ENCODE data around the gene KRTAP12-4.
"Not testable (repeated sequence)": the region's sequence is repeated elsewhere in the genome, so short reads cannot be mapped to it uniquely, and the experiment has no call there.

KRTAP12-4 gene, protein sequence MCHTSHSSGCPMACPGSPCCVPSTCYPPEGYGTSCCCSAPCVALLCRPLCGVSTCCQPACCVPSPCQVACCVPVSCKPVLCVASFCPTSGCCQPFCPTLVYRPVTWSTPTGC

DNA sequence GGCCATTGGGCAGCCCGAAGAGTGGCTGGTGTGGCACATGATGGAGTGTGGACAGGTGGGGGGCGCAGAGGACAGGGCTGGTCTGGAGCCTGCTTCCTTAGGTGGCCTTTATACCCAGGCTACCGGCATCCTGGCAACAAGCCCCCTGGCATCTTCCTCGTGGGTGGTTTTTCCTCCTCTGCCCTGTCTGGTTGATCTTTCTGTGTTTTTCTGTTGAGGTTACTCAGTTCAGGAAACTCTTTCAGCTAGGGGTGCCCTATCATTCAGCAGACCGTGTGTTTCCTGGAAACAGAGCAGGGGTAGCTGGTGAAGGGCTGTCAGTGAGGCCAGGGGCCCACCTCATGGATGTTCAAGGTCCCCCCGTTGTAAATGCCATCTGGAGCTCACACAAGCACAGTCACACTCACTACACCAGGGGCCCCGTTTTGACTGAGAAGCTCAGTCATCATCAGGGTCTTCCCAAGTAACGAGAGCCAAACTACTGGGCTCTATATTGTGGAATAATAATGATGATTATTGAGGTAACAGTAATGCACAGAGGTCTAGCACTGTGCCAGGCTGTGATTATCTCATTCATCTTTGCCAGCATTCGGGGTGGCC, at the start of gene KRTAP12-4:
KRTAP12-4 (minus strand) TSS at position 84 of the 600 bp plus-strand sequence; CDS start at position 39, 45 bp downstream.
- DNase-seq (ENCODE audit: low read depth in 2 of 2) = no peak

DNA sequence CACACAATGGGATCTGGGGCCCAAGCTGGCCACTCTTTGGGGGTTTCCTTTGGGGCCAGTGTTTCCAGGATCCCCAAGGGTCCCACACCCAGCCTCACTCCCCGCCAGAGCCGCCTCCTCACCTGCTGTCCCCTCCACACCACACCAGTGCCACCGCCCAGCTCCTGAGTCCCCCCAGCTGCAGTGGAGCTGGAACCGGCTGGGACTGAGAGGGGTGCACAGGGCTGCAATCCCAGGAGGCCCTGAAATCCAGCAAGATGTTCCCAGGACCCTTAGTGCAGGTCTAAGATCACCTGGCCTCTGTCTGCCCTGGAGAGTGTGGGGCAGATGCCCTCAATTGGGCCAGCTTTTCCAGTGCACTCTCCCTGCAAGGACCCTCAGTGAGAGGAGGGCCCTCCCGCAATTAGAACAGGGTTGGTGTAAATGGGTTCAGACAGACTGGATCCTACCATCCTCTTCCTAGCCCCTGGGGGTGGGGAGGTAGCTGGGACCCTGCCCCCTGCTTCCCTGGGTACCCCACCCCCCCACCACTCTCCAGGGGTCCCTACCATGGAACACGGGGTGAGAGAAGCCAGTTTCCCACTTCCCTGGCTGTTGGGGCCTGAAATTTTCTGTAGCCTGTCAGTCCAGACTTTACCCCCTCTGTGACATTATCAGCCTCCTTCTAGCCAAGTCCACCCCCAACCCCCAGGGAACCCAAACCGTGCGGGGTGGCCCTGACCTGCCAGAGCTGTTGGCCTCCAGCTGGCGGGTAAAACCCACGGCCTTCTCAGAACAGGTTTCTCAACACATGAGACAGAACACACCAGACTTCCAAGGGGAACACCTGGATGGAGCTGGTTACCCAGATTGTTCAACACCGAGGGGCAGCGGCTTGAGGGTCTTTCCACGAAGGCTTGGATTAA, 49.5 kb upstream of the KRTAP12-4 start:
- no peak for DNase-seq (ENCODE audit: low read depth in 2 of 2)

DNA sequence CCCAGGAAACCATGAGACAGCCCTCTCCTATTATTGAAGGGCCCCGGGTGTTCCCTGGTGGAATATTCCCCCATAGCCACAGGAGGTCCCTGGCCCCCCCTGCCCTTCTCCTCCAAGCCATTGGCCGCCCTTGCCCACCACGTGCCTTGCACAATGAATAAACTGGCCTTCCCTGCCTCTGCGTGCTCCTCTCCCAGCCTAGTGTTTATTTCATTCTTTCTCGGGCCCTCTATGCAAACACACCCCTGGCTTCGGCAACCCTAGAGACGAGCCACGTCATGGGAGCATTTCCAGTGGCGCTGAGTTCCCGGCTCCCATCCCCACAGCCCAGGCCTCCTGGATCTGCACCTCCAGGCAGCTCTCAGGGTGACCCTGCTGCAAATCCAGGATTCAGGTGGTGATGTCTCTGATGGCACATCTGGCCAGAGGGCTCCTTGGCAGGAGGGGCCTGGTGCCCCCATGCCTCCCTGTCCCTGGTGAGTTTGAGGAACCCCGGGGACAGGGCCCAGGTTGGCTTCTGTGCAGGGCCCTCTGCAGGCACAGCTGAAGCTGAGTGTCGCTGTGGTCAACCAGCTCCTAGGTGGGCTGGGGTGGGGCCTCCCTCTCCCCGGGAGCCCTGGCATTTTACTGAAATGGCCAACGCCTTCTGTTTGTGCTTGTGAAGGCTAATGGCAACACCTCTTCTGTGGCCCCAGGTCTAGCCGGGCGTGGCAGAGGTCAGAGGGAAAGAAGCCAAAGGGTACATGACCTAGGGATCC, 48.7 kb upstream of the KRTAP12-4 start:
- DNase-seq (ENCODE audit: low read depth in 2 of 2) = no peak

DNA sequence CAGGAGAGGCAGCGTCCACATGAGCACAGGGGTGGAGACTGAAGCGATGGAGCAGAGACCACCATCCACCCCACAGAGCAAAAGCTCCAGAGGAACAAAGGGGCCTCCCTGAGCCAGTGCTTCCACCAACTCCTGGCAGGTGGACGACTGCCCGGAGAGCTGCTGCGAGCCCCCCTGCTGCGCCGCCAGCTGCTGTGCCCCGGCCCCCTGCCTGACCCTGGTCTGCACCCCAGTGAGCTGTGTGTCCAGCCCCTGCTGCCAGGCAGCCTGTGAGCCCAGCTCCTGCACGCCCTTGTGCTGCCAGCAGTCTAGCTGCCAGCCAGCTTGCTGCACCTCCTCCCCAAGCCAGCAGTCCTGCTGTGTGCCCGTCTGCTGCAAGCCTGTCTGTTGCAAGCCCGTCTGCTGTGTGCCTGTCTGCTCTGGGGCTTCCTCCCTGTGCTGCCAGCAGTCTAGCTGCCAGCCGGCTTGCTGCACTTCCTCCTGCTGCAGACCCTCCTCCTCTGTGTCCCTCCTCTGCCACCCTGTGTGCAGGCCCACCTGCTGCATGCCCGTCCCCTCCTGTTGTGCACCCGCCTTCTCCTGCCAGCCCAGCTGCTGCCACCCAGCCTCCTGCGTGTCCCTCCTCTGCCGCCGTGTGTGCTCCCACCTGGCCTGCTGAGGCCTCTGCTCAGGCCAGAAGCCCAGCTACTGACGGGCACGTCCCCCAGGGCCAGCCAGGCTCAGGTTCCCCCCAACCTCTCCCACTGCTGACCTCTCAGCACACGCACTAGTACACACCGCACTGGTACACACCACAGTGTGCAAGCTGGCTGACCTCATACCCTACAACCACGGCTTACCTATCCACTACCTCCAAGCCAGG, 47.9 kb upstream of the KRTAP12-4 start:
- DNase-seq (ENCODE audit: low read depth in 2 of 2) = no peak

DNA sequence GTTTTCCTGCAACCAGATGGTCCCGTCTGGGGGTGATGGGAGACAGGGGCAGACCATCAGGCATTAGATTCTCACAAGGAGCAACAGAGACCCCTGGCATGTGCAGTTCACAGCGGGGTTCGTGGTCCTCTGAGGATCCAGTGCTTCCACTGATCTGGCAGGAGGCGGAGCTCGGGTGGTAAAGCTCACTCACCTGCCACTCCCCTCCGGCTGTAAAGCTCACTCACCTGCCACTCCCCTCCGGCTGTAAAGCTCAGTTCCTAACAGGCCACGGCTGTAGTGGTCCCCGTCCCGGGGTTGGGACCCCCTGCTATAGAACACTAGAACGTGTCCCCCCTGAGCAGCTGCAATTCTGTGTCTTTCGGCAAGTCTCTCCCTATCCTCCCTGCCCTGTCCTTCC, 47.1 kb upstream of the KRTAP12-4 start:
- no peak for DNase-seq (ENCODE audit: low read depth in 2 of 2)

DNA sequence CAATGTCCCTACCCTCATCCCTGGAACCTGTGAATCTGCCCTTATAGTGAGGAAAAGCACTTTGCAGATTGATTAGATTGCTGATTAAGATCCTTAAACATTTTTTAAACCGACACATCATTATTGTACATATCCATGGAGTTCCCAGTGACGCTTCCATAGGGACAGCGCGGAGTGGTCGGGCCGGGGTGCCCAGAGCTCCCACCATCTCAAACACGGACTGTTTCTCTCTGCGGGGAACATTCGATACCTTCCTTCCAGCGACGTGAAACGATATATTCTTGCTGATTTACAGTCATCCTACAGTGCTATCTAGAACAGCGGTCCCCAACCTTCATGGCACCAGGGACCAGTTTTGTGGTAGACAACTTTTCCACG, 46.6 kb upstream of the KRTAP12-4 start:
- DNase-seq (ENCODE audit: low read depth in 2 of 2) = no peak

DNA sequence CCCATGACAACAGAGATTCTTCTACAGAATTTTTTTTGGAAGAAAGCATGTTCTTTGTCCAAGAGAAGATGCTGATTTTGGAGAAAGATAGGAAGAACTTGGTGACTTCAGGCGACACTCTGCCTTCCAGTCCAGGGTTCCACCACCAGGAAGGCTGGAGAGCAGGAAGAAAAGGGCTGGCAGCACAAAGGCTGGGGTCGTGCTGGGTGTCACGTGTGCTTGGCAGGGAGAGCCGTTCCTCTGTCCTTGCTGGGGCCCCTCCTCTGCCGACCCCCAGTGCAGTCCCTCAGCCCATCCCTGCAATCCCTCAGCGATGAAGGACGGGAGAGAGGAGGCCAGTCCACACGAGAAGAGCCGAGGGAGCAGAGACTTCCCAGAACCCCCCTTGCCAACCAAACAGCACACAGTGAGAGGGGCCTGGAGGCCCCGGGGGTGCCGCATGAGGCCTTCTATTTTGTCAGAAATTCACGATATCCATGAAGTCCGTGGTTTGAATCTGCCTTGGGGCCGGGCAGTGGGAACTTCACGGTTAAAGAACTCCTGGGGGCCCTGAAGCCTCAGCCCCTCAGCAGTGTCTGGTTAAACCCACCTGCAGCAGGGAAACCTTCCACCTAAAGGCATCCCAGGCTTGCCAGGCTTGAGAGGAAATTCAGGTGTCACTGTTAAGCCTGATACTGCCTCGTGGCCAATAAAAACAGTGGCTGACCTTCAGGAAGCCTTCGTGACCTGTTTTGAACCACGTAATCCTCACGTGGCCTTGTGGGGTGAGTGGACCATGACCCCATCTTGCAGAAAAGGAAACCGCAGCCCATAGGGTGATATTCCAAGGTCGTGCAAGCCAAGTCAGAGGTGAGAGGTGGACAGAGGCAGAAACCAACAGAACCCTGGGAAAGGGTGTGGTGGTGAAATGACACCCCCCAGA, 45.9 kb upstream of the KRTAP12-4 start:
- no peak for DNase-seq (ENCODE audit: low read depth in 2 of 2)

DNA sequence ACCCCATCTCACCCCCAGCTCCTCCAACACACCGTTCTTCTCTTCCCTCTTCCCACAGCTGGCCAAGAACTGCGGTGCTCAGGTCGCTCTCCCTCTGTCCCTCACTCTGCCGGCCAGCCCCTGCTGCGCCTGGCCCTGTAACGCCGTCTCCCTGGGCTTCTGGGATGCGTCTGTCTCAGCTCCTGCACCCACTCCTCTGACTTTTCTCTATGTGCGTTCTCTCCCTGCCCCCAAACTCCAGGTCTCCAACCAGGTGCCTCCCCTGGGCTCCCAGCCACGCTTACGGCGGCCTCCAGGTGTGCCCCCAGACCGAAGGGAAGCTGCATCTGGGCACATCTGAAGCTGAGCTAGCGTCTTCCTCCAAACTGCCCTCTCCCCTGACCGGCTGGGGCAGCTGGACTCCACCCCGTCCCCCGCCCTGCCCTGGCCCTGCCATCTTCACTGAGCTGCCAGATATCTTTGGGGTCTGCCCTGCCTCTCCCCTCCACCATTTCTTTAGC, 45.1 kb upstream of the KRTAP12-4 start:
- no peak for DNase-seq (ENCODE audit: low read depth in 2 of 2)

DNA sequence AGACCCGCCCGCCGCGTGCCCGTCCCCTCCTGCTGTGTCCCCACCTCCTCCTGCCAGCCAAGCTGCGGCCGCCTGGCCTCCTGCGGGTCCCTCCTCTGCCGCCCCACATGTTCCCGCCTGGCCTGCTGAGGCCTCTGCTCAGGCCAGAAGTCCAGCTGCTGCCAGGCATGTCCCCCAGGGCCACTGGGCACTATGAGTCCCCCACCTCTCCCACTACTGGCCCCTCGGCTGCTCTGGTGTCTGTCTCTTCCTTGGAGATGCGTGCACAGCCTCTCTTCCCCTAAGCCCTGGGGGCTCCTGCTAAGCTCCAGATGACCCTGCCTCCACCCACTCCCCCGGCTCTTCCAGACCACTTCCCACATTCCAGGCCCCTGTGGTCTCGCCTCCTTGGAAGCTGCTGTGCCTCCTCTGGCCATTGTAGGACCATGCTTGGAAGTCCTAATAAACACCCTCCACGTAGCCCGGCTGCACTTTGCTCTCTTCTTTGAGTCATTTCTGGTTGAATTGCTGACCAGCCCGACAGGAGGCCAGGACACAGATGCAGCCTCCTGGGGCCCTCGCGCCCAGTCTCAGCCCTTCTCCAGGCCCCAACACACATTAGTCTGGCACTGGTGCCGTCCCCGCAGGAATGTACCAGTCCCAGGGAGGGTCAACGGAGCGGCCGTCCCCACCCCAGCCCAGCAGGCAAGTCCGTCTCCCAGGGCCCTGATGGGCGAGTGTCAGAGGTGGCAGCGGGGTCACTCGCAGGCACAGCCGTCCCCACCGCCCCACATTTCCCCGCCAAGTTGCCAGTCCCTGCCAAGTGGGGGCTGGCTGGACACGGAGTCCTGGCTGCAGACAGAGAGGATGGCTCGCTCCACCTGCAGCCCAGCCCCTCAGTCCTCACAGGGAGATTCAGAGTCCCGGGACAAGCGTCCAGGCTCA, 43.6 kb upstream of the KRTAP12-4 start:
- no peak for DNase-seq (ENCODE audit: low read depth in 2 of 2)

DNA sequence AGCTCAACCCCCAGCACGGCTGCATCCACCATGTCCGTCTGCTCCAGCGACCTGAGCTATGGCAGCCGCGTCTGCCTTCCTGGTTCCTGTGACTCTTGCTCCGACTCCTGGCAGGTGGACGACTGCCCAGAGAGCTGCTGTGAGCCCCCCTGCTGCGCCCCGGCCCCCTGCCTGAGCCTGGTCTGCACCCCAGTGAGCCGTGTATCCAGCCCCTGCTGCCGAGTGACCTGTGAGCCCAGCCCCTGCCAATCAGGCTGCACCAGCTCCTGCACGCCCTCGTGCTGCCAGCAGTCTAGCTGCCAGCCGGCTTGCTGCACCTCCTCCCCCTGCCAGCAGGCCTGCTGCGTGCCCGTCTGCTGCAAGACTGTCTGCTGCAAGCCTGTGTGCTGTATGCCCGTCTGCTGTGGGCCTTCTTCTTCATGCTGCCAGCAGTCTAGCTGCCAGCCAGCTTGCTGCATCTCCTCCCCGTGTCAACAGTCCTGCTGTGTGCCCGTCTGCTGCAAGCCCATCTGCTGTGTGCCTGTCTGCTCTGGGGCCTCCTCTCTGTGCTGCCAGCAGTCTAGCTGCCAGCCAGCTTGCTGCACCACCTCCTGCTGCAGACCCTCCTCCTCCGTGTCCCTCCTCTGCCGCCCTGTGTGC, 42.8 kb upstream of the KRTAP12-4 start, which contains the start of gene KRTAP10-12:
KRTAP10-12 (plus strand) TSS at position 1 of the 639 bp plus-strand sequence; CDS start at position 31, 30 bp downstream.
- DNase-seq (ENCODE audit: low read depth in 2 of 2) = not testable (repeated sequence)

DNA sequence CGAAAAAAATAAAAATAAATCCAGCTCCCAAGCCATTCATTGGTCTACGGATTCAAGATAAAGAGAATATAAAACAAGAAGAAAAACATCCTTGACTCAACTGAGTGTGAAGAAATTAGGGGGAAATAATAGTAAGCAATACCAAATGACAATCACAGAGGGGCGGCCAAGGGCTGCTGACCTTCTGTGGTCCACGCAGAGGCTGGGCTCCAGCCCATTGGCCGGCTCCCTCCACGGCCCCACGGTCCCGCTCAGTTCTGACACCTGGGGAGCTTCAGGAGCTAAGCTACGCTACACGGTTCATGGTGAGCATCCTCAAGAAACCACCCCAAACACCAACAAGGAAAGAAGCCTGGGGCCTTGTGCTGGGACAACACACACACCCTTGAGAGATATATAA, 42.1 kb upstream of the KRTAP12-4 start:
- DNase-seq (ENCODE audit: low read depth in 2 of 2) = no peak

DNA sequence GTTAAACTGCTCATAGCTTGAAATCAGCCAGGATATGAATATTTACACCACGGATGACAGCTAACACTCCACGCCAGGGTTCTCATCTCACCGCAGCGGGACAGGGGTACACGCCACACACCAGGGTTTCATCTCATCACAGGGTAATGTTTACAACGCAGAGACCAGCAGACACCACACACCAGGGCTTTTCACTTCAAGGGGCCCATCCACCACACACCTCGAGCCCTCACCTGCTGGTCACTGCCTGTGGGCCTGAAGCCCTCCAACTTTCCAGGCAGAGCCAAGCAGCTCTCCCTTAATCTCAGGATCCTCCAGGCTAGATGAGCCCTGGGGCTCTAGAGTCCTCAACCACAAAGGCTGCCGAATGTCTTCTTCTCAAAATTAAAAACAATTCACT, 41.2 kb upstream of the KRTAP12-4 start:
- no peak for DNase-seq (ENCODE audit: low read depth in 2 of 2)

DNA sequence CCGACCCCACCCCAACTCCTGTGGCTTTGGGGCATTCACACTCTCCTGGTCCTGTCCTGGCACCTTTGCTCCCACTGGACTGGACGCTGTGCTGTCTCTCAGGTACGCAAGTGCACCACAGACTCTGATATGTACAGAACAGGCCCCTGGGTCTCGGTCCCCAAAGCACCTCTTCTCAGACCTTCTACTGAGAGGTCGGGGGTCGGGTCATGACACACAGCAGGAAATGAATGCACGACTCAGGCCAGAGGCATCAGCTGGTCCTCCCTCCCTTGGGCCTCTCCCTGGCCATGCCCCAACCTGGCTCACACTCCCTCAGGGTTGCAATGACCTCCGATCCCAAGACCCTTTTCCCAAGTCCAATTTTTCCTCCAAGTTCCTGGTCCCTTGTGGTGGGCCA, 40.7 kb upstream of the KRTAP12-4 start:
- no peak for DNase-seq (ENCODE audit: low read depth in 2 of 2)

DNA sequence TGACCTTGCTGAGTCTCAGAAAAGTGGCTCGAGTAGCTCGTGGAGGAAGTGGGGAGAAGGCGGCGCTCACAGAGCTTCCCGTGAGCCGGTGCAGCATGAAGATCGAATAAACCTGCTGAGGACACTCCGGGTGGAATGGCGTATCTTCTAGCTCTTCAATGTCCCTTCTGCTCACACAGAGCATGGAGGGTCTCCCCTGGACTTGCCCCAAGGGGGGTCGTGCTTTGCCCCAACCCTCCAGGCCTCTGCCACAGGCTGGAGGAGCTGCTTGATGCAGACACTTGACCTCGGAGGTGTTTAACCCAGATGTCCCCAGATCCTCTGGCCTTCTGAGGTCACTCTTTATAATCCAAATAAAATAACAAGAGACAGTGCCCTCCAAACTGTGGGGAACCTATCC, 40.3 kb upstream of the KRTAP12-4 start:
- DNase-seq (ENCODE audit: low read depth in 2 of 2) = no peak

DNA sequence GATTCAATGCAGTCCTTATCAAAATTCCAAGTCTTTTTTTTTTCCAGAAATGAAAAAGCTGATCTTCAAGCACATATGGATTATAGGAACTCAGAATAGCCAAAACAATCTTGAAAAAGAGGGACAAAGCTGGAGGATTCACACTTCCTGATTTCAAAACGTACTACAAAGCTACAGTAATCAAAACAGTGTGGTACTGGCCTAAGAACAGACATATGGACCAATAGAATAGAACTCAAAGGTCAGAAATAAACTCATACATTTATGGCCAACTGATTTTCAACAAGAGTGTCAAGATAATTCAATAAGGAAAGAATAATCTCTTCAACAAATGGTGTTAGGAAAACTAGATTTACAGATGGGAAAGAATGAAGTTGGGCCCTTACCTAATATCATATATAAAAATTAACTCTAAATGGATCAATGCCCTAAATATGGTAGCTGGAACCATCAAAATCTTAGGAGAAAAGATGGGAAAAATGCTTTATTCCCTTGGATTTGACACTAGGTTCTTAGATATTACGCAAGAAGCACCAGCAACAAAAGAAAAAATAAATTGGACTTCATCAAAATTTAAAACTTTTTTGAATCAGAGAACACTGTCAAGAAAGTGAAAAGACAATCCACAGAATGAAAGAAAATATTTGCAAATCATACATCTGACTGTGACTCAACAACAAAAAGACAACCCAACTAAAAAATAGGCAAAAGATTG, 38.5 kb upstream of the KRTAP12-4 start:
- no peak for DNase-seq (ENCODE audit: low read depth in 2 of 2)

DNA sequence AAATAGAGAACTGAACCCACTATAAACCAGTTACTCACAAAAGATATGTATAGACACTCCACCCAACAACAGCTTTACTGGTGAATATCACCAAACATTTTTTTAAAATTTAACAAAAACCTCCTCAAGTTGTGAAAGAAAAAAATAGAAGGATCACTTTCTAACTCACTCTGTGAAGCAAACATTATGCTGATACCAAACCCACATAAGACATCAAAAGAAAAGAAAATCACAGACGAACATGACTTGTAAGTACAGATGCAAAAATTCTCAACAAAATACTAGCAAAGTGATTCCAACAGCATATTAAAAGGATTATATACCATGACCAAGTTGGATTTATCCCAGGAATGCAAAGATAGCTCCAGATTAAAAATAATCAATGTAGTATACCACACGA, 37.2 kb upstream of the KRTAP12-4 start:
- DNase-seq (ENCODE audit: low read depth in 2 of 2) = no peak

DNA sequence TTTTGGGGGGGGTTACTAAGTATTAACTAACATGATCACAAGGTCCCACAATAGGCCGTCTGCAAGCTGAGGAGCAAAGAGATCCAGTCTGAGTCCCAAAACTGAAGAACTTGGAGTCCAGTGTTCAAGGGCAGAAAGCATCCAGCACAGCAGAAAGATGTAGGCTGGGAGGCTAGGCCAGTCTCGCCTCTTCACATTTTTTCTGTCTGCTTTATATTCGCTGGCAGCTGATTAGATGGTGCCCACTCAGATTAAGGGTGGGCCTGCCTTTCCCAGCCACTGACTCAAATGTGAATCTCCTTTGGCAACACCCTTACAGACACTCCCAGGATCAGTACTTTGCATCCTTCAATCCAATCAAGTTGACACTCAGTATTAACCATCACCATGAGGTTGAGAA, 35.3 kb upstream of the KRTAP12-4 start:
- not testable (repeated sequence) for DNase-seq (ENCODE audit: low read depth in 2 of 2)

DNA sequence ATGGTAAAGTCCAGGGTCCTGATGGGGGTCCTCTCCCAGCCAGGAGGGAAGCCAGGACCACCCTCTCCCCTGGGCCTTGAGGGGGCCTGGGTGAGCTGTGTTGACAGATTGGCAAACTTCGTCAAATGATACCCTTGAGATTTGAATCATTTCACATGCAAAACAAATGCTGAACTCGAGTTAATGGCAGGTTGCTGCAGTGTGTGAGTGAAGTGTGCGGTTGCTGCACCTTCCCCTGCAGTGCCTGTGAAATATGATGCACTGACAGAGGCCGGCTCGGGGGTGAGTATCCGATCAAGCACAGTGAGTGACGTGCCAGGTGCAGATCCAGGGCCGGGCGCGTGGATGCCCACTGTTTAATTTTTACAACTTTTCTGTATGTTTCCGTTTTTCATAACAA, 33.2 kb upstream of the KRTAP12-4 start:
- DNase-seq (ENCODE audit: low read depth in 2 of 2) = no peak

All from stimulated activated CD8-positive, alpha-beta memory T cell treated with anti-CD3 and anti-CD28 coated beads, Interleukin-7, amount 100 ng/mL, for 4 hours (primary cell).